HG03520 (cell line): Measurements from ENCODE around the gene GARIN5A.

Experiments used
- ATAC-seq: cut with Tn5 transposase; IDR thresholded peaks from one replicate; pipeline ENCODE4 v1.9.1; 2021; ENCODE audit warnings: mild to moderate bottlenecking, moderate library complexity; ENCODE audit not compliant: unreplicated experiment

GARIN5A gene

DNA sequence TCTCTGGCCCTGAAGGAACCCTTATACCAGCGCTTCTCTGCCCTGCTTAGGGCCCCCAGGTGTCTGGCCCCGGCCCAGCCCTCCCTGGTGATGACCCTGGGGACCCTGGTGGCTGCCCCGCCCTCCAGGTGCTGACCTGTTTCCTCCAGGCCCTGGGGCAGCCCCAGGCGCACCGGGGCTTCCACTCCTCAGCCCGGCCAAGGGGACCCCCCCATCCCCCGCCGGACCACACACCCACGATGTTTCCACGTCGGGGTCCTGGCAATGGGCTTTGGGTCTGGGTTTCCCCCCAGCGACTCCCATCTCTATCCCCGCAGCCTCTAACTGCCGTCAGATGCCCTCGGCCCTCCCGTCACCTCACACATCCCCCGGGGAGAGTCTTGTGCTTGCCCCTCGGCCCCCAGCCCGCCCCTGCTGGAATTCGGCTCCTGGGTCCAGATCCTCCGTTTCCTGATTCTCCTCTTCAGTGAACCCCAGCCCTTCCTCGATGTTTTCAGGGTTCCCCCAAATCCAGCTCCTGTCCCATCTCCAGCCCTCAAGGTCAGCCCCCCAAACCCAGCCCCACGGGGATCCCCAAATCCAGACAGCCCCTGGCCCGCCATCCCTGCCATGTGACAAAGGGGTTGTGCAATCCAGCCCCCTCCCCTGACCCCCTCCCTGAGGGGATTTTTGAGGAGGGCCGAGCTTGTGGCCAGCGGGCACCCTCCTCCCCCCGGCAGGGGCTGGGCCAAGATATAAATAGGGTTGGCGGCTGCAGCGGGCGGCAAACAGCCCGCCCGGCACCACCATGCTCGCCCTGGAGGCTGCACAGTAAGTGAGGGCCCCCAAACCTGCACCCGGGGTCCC is 58.2 kb downstream of the GARIN5A start, which contains the start of gene SPIB:
Gene SPIB, plus strand, starts transcription at position 763 of the 846 bp plus-strand sequence. Its CDS starts 25 bp downstream, at position 788.
- no peak for ATAC-seq

GRCh38 chr19:50417111-50418081 is 59.3 kb downstream of the GARIN5A start:
- no peak for ATAC-seq
